Lung (tissue), 12 donors: ENCODE data around the gene ARHGAP15. TPM values are rescaled to one million over a fixed set of nuclear protein-coding genes. Genes with fewer than 3 reads are reported as not detected.

Experiments
- ATAC-seq: fragments of 200-7000 bp; cut with Tn5 transposase; one replicate; pipeline ENCODE4 v1.9.1; 2020; ENCODE audit warnings: moderate number of reproducible peaks; ENCODE audit not compliant: insufficient read depth, low FRiP score
- DNase-seq, 3 donors: peaks; one replicate each; pipeline ENCODE4 v3.0.0-alpha.2; 2013 to 2017
- H3K27ac ChIP-seq, 2 donors: one replicate each; pipeline ENCODE4 v1.5.1; 2013; ENCODE audit warnings: mild to moderate bottlenecking in 2 of 2, moderate library complexity in 2 of 2, control low read depth in 1 of 2, inconsistent platforms in 1 of 2, low read depth in 1 of 2, low read length in 1 of 2
- H3K27me3 ChIP-seq, 3 donors: one replicate each; pipeline ENCODE4 v1.5.1; 2013; ENCODE audit warnings: low read length in 2 of 3; ENCODE audit not compliant: control insufficient read depth in 3 of 3, insufficient read depth in 3 of 3
- H3K36me3 ChIP-seq, 4 donors: one replicate each; pipeline ENCODE4 v1.5.1; 2013; ENCODE audit warnings: low read length in 4 of 4, mild to moderate bottlenecking in 1 of 4, moderate library complexity in 1 of 4; ENCODE audit not compliant: control insufficient read depth in 4 of 4, insufficient read depth in 4 of 4
- H3K4me1 ChIP-seq, 5 donors: one replicate each; pipeline ENCODE4 v1.5.1; 2013; ENCODE audit warnings: low read length in 5 of 5, mild to moderate bottlenecking in 2 of 5, moderate library complexity in 1 of 5; ENCODE audit not compliant: control insufficient read depth in 5 of 5, insufficient read depth in 5 of 5
- H3K4me3 ChIP-seq: one replicate; pipeline ENCODE4 v1.5.1; 2013; ENCODE audit warnings: mild to moderate bottlenecking, control low read depth, moderate library complexity
- H3K9ac ChIP-seq, 2 donors: one replicate each; pipeline ENCODE4 v1.5.1; 2013; ENCODE audit warnings: low read length in 2 of 2, control low read depth in 1 of 2; ENCODE audit not compliant: insufficient read depth in 1 of 2
- H3K9me3 ChIP-seq, 4 donors: one replicate each; pipeline ENCODE4 v1.5.1; 2013; ENCODE audit warnings: low read length in 3 of 4, mild to moderate bottlenecking in 1 of 4, moderate library complexity in 1 of 4; ENCODE audit not compliant: control insufficient read depth in 4 of 4, insufficient read depth in 3 of 4
- CTCF ChIP-seq: IDR thresholded peaks from 2 replicates; pipeline ENCODE4 v1.5.1; 2012; ENCODE audit warnings: mild to moderate bottlenecking; ENCODE audit errors: control extremely low read depth, extremely low read depth
- WGBS, 2 donors: extraction: QIAGEN DNeasy Blood & Tissue Kit; methylation state at CpG; one replicate each; pipeline ENCODE4 v1.1.7; 2013; 5-methylcytosine and 5-hydroxymethylcytosine counted together
- polyA plus RNA-seq, 2 donors: library from polyadenylated mRNA; stranded (reverse); fragments of 200-250 nt; gene quantifications; one replicate each; pipeline ENCODE4 v1.2.1, GENCODE V29; 2013
- total RNA-seq, 2 donors: library from RNA; depleted of rRNA in 1 of 2; stranded (reverse); fragments of >200 nt in 1 of 2; gene quantifications; one replicate each; pipeline ENCODE4 v1.2.1, GENCODE V29; 2014 to 2021
- donor health status: control.
- donor health status: control.
- donor health status: Bipolar disorder and iron deficiency.
- donor health status: healthy.
- donor health status: DM: yes; HTN: yes; CAD: no.

Gene ARHGAP15
- total and polyA plus RNA-seq, 4 donors, result 5.9 to 74.3 (median 13.2) TPM

- WGBS, 2 donors, result 70 to 74% methylated on average over 3 of the region's 3 CpGs
- H3K27me3 ChIP-seq, result no peaks in the 10 kb centered on the region
- H3K27ac ChIP-seq, result no peak overlapping the region
- DNase-seq, result peak in 2 of 3 donors; percentile 47 to 73
- no peaks in the 10 kb centered on the region for H3K36me3 ChIP-seq
- H3K4me1 ChIP-seq, result peaks cover 0 to 14% (median 3%) of the 10 kb centered on the region in 5 donors
- H3K4me3 ChIP-seq, result no peak overlapping the region
- no peak for ATAC-seq
- H3K9ac ChIP-seq, result no peak overlapping the region
- TF ChIP-seq CTCF, result no peak
- no peaks in the 10 kb centered on the region for H3K9me3 ChIP-seq
Observed at GRCh38 chr2:143803936-143804335, 674.7 kb downstream of the ARHGAP15 start.

- no peak overlapping the region for H3K27ac ChIP-seq
- no peak overlapping the region for H3K4me3 ChIP-seq
- peaks cover 0 to 14% (median 3%) of the 10 kb centered on the region in 5 donors for H3K4me1 ChIP-seq
- ATAC-seq, result no peak
- no peak overlapping the region for H3K9ac ChIP-seq
- DNase-seq, result no peak
- H3K27me3 ChIP-seq, result no peaks in the 10 kb centered on the region
- no peak for TF ChIP-seq CTCF
- H3K9me3 ChIP-seq, result no peaks in the 10 kb centered on the region
- no peaks in the 10 kb centered on the region for H3K36me3 ChIP-seq
Observed at GRCh38 chr2:143805666-143806065, 676.4 kb downstream of the ARHGAP15 start.

GRCh38 chr2:143807192-143807591 is 678.0 kb downstream of the ARHGAP15 start:
- no peak for ATAC-seq
- Histone ChIP-seq H3K4me1 (peaks cover 0 to 12% (median 3%) of the 10 kb centered on the region in 5 donors), H3K27me3 (no peaks in the 10 kb centered on the region), H3K27ac (no peak overlapping the region), H3K9ac (no peak overlapping the region), H3K36me3 (no peaks in the 10 kb centered on the region), H3K4me3 (no peak overlapping the region), H3K9me3 (no peaks in the 10 kb centered on the region)
- no peak for DNase-seq
- 88 to 98% methylated on average over 1 of the region's 1 CpG for WGBS, 2 donors
- TF ChIP-seq CTCF, result no peak

GRCh38 chr2:143807671-143808070 is 678.5 kb downstream of the ARHGAP15 start:
- H3K27me3 ChIP-seq, result no peaks in the 10 kb centered on the region
- H3K27ac ChIP-seq, result no peak overlapping the region
- no peaks in the 10 kb centered on the region for H3K36me3 ChIP-seq
- ATAC-seq, result no peak
- no peak overlapping the region for H3K4me3 ChIP-seq
- TF ChIP-seq CTCF, result no peak
- DNase-seq, result peak in 1 of 3 donors; percentile 70
- no peaks in the 10 kb centered on the region for H3K9me3 ChIP-seq
- WGBS, 2 donors, result 44 to 82% methylated on average over 1 of the region's 1 CpG
- H3K9ac ChIP-seq, result no peak overlapping the region
- H3K4me1 ChIP-seq, result peaks cover 0 to 7% (median 3%) of the 10 kb centered on the region in 5 donors
